Stimulated activated CD8-positive, alpha-beta memory T cell treated with anti-CD3 and anti-CD28 coated beads, Interleukin-4, amount 100 ng/mL, for 4 hours (primary cell): ENCODE results near the gene HUWE1.

Experiments
- DNase-seq, 2 donors: peaks; one replicate each; pipeline ENCODE4 v3.0.0-alpha.2; 2020; ENCODE audit warnings: low read depth in 2 of 2, low spot score in 1 of 2

Gene HUWE1

DNA sequence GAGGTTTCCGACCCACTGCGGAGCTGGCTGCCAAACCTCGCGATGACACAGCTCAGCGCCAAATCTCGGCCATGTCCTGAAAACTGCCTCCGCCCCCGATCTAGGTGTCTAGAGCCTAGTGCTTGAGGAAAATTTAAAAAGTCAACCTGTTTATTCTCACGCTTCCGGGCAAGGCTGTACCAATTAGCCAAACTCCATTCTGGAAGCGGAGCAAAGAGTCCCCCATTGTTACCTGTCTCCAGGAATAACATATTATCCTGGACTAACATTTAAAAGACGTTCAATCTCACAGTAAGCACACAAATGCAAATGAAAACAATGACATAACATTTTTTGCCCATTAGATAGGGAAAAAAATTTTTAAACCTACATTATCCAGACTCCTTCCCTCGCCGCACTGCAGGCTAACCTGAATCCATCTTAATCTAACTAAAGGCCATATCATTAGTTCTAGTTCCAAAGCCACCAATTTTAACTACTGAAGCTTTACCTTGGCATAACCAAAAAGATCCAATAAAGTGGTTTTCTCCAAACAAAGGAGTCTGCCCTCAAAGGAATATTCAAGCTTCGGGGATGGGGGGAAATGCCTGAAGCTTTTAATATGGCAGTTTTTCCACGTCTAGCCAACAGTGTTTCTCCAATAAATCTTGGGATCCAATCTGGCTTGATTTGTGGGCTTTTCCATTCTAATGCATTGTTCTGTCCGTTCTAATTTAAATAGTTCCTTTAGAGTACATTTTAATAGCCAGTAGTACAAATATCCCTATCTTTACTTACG lies 1.9 kb downstream of the HUWE1 start:
- DNase-seq = no peak

DNA sequence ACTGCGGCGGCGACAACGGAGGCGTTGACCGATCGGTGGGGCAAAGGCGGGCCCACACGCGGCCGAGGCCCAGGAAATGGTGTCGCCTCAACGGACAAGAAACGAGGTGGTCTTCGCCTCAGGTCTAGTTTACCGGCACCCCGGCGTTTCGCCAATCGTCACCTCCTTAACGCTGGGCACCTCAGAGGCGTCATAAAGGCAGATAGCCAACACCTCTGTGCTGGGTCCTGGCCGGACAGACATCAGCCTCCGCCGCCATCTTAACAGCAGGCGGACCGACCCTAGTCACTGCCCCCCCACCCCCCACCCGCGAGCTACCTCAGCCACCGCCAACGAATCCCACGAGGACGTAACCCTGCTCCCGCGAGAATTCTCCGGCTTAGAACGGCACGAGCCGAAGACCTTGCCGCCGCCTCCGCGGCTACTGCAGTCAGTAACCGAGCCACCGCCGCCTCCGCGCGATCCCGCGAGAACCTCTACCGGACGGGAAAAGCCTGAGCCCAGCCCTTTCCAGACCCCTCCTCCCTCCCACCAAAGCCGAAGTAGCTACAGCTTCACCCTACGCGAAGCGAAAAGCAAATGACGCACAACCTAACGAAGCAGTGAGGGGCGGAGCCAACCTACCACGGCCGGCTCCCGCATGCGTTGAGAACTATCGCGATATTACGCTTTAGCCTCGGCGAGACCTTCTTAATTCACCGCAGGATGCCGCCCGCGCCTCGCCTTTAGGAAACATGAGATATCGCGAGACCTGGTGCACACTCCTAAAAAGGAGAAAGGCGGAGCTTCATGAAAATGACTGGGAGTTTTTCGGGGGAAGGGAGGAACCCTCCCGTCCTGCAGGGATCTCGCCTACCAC lies 2.7 kb downstream of the HUWE1 start:
- peak; percentile 73 to 81 for DNase-seq

DNA sequence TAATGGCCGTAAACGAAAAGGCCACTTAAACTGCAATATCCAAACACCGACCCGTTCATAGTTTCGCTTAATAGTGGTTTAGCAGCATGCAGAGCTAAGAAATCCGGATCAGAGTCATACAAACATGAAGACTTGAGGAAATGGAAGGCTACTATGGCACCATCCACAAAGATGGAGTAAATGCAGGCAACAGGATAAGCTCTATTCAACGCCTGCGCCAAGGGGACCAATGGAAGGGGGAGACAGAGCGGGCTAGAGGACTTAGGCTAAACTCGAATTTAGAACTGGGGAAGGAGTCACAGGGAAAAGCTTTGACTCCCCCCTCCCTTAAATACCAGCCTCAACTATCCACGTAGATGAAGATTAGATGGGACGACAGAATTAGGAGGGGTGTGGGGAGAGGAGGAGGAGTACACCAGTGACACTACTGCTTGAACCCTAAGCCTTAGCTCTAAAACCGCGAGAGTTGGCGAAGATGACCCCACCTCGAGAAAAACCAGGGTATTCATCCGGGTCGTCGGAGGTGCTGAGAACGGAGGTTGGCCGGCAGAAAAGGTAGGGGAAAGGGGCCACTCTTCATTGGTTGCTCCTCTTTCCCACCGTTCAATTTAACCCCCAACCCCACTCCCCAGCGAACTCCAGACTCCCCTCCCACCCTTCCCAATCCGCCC lies 3.5 kb downstream of the HUWE1 start:
- DNase-seq = no peak

DNA sequence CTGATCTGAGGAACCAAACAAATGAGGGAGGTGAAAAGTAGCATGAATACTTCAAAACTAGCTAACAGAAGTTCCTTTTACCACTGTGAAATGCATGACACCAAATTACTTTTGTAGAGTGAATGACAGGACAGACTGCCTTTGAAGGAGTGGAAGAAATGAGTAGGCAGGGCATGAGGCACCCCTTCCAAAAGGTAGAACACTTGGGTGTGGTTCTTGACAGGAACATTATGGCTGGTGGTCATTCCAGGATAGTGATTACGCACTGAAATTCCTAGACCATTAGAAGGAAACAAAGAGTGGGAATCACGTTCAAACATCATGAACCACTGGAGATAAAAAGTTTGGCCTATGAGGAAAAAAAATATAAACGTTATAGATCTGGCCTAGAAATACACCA lies 4.9 kb downstream of the HUWE1 start:
- DNase-seq = no peak

DNA sequence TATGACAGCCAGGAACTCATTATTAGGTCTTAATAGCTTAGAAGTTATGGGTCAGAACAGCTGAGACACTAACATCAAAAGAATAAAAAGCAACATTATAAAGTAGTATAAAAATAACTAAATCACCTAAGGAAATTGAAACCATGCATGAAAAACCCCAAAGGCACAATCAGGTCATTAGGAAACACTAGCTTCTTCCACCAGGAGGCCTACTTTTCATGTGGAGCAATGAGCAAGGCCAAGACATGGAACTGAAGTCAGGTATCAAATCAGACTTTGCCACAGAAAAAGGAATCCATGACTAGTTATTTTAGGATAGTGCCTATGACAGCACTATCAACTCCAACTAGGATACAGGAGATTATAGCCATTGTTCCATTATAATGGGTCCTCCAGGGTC lies 7.9 kb downstream of the HUWE1 start:
- DNase-seq = no peak

DNA sequence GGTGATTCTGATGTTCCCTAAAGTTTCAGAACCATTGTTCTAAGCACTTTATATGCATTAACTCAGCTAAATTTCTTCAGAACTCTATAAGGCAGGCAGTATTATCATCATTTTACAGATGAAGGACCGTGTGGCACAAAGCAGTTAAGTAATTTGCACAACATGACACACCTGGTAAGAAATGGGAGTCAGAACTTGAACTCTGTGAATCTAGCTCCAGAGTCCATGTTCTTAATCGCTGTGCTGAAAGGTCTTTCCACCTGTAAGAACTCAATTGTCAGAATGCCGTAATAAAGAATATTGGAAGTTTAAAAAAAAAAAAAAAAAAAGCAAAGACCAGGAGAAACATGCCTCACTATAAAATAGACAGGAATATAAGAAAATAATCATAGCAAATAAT lies 9.2 kb downstream of the HUWE1 start:
- no peak for DNase-seq

DNA sequence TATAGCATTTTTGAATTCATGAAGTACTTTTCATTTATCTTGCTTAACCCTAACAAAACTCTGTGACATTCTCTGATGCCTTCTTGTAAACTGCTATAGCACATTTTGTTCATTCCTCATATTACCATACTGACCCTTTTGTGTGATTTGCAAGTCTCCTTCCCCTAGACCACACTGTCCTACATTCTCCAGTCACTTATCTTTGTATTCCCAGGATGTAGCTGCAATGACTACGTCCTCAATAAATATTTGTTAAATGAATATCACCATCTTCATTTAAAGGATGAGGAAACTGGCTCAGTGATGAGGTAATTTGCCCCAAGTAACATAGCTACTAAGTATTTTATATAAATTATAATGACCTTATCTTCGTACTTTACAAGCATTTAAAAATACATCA lies 11.9 kb downstream of the HUWE1 start:
- no peak for DNase-seq

DNA sequence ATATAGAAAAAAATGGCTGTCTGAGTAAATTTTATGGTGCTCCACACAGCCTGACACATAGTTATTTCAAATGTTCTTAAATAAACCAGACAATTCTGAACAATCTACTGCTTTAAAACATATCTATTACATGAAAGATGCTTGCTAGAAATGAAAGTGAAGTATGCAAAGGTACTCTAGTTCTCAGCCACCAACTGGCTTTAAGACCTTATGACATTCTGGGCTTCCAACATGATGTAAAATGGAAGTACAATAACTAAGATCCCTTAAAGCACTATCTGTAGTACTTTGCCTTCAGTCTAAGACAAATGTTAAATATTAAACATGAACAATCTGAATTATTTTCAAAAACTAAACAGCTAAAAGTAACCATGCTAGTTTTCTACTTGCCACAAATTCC lies 17.3 kb downstream of the HUWE1 start:
- DNase-seq = no peak

DNA sequence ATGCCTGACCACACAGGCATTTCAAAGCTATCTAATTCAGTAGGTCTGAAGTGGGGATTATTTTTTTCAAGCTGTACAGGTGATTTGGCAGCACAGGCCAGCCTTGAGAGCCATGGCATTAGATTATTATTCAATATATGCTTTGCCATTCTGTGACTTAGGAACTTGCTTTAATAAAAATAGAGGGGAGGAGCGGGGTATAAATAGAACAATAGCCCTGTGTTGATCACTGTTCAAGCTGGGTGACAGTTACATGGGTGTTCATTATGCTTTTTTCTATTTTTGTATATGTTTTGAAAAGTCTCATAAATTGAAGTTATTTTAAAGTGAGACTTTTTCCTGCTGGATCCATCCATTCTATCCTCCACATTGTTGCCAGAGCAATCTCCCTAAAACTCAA lies 20.3 kb downstream of the HUWE1 start:
- DNase-seq = no peak

DNA sequence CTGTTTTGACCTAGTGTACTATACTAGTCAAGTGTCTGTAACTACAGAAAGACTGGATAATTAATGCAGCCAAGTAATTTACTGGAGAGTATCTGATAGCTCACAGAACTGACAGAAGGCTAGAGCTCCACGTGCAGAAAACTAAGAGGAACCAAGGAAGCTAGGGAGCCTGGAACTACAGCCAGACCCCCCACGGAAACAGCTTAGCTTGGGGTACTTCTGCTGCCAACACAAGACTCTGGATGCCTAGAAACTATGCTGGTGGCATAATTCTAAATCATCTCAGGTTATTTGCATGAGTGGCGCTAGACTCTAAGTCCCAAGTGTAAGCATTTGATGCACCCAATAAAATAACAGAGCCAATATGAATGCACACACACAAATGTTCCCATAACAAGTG lies 26.5 kb downstream of the HUWE1 start:
- no peak for DNase-seq

DNA sequence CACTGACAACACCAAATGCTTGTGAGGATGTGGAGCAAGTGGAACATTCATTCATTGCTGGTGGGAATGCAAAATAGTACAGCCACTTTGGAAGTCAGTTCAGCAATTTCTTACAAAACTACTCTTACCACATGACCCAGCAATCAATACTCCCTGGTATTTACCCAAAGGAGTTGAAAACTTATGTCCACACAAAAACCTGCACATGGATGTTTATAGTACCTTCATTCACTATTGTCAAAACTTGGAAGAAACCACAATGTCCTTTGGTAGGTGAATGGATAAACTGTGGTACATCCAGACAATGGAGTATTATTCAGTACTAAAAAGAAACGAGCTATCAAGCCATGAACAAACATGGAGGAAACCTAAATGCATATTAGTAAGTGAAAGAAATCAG lies 27.5 kb downstream of the HUWE1 start:
- no peak for DNase-seq

DNA sequence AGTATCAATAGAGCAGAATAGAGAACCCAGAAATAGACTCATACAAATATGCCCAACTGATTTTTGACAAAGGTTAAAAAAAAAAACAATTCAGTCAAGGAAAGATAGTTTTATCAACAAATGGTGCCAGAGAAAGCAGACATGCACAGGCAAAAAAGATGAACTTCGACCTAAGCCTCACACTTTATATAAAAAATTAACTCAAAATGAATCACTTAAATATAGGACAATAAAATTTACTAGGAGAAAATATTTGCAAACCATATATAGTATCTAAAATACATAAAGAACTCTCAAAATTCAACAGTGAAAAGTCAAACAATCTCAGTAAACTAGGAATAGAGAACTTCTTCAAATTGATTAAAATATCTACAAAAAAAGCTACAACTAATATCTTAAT lies 29.7 kb downstream of the HUWE1 start:
- no peak for DNase-seq

DNA sequence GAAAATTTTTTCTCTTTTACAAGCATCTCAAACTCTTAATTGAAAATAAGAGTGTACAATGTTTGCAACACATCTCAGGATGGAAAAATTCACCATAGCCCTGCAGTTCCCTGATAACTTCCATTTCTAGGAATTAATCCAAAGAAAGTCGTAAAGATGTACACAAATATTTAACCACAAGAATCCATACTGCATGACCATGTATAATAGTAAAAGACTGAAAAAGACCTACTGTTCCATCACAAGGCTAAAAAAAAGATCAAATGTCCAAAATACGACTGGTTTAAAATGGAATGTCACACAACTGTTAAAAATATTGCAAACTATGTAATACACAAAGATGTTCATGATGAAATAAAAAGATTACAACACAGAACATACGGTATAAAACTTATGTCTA lies 32.1 kb downstream of the HUWE1 start:
- DNase-seq = no peak

DNA sequence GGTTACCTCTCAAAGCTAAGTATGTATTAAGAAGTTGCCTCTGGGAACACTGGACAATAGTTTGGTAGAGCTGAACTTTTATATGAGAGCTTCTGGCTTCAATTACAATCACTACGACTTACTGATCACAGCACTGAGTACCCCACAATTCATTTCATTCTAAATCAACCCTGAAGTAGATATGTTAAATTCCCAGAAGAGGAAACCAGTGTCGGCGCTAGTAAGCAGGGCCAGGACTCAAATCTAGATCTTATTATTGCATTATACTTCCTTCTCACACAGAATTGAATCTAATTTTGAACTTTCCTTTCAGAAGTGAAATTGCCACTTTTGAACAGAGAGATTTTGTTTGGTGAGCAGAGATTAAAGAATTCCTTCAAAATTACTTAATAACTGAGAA lies 41.8 kb downstream of the HUWE1 start:
- DNase-seq = no peak

DNA sequence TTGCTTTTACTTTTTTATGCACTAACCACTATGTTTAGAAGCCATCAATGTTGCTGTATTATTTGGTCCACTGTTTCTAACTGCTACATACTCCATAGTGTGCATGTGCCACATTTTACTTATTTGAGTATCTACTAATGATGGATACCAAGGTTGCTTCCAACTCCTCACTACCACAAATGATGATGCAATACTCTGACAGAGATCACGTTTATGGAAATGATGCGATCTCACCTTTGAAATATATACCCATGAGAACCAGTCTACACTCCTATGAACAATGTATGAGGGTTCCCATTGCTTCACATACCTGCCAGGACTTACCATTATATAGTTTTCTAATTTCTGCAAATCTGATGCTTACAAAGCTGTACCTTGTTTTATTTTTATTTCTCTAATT lies 44.2 kb downstream of the HUWE1 start:
- no peak for DNase-seq

DNA sequence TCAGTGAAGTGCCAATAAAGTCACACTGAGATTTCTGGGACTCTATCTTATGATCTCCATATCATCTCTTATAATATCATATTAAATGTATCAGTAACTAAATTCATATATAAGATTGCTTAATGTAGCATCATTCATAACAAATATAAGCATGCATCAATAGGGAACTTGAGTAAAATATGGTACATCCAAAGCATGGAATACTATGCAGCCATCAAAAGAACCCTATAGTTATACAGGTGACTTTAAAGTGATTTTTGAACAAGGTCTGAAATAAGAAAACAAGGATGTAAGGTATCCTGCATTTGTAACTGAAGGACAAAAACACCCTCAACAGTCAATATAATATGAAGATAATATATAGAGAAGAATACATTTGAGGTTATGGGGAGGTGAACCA lies 47.3 kb downstream of the HUWE1 start:
- DNase-seq = no peak

DNA sequence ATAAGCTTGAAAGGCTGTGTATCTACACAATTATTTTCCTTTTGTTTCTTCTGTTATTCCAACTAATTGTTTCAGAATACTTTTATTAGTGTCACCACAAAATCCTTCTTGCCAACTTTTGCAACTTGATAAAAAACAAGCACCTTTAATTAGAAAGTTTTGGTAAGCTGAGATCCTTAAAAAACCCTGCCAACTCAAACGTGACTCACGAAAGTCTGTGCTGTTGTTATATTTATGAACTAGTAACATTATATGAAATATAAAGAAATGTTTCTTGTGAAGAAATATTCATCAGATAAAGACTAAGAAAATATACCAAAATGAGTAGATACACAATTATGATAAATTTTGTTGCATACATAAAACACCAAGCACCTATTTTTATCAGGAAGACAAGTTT lies 49.0 kb downstream of the HUWE1 start:
- DNase-seq = no peak

DNA sequence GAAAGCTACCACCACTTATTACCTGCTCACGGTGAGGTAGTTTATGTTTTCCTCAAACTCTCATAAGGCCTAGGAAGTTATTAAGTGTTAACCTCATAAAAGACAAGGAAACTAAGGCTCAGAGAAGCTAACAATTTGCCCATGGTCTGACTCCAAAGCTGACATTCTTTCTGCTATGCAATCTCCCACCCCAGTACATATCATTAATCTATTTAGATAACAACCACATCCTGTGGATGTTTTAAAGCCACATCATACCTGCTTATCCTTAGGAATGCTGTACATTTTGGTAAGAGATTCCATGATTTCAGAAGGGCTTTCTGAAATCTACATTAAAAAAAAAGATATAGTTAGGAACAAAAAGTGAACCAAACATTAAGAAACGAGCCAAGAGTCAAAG lies 55.4 kb downstream of the HUWE1 start:
- DNase-seq = no peak

DNA sequence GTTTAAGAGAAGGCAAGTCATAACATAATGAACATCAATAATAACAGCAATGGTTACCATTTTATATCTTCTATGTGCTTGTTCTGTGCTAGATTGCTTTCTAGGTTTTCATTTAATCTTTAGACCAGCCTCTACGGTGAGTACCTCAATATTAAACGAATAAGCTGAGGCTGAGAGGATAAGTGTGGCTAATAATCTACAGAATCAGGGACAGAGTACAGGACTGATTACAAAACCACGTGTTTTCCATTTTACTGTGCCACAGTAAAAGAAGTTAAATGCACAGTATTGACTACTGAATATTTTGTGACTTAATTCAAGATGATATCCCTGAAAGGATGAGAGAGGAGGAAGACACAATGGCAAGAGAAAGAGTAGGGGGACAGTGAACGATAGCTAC lies 56.3 kb downstream of the HUWE1 start:
- DNase-seq = no peak

DNA sequence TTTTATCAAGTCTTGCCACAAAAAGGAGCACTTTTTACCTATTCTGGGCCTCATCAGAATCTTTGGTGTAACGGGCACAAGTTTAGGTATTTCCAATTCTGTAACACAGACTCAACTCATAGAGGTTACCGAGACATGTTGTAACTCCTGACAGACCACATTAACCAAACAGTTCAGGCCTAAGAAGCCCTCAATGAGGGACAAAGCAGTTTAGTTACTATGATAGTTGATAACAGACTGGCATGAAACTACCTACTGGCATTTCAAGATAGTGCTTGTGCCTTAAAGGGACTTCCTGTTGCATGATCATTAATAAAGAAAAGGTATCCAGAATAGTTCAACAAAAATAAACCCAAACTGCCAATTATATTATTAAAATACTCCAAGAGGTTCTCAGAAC lies 64.1 kb downstream of the HUWE1 start:
- DNase-seq = no peak

DNA sequence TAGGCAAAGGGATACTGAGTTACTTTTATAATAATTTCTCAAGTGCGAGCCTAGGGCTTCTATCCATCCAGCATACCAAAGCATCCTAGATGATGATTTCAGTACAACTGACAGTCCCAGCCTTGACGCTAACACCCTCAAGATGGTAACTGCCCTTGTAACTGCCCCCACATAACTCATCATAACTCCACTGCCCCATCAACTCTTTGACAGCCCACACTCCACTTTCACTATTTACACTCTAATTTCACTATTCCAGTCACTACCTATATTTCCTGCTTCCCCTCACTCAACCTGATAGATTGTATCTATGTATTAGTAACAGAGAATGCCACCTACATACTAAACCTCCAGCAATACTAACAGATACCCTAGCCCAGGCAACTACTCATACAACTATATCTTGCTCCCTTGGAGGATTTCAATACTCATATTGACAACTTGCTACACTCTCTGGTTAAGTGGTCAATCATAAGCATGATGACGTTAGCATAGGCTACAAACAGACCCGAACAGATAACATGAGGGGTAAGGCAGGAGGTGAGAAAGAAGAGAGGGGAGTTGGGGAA lies 65.0 kb downstream of the HUWE1 start:
- DNase-seq = no peak

DNA sequence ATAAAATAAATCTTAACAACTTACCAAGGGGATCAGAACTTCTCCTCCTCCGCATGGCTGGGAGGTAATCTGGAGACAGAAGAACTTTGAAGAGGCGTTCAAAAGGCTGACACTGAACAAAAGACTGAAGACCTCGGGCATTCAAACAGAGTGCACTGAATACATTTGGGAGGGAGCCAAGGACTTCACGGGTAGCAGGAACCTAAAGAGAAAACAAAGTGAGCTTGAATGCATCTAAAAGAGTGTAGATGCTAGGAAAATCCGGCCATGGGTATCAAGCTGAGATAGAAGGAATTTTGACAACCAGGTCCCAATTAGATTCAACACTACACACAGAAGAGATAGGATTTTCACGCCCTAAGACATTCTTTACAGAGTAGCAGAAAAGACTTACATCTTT lies 69.6 kb downstream of the HUWE1 start:
- no peak for DNase-seq
